NCI-H2107 treated with DMSO at 0.1 percent for 48 hours (cell line): ENCODE measurements around the gene DYNLL1.
"Not testable (repeated sequence)": the region's sequence is repeated elsewhere in the genome, so short reads cannot be mapped to it uniquely, and the experiment has no call there.

Experiments used
- DNase-seq: peaks from one replicate; lab custom pipeline; 2025; ENCODE audit not compliant: unreplicated experiment; lab: John Stamatoyannopoulos, UW

The DYNLL1 gene

GRCh38 chr12:120504587-120504986 lies 8.7 kb downstream of the DYNLL1 start:
- no peak for DNase-seq

GRCh38 chr12:120508537-120508936 lies 12.6 kb downstream of the DYNLL1 start:
- DNase-seq, result no peak

- no peak for DNase-seq
Observed at GRCh38 chr12:120514002-120514401, 18.1 kb downstream of the DYNLL1 start.

GRCh38 chr12:120515496-120515895 lies 19.6 kb downstream of the DYNLL1 start:
- no peak for DNase-seq

- DNase-seq, result not testable (repeated sequence)
Observed at GRCh38 chr12:120519324-120519723, 23.4 kb downstream of the DYNLL1 start.

GRCh38 chr12:120522568-120522967 lies 26.7 kb downstream of the DYNLL1 start:
- DNase-seq, result no peak

- peak; percentile 89 for DNase-seq
Observed at GRCh38 chr12:120528861-120529525, 33.1 kb downstream of the DYNLL1 start, which contains the start of gene COQ5. COQ5 (minus strand) TSS chr12:120529158; CDS start chr12:120529141, 17 bp downstream.

GRCh38 chr12:120529641-120530417 lies 33.9 kb downstream of the DYNLL1 start:
- DNase-seq, result peak; percentile 92

- DNase-seq, result not testable (repeated sequence)
Observed at GRCh38 chr12:120530418-120530761, 34.5 kb downstream of the DYNLL1 start.

- DNase-seq, result no peak
Observed at GRCh38 chr12:120532701-120533238, 36.9 kb downstream of the DYNLL1 start.

GRCh38 chr12:120534203-120534702 lies 38.3 kb downstream of the DYNLL1 start, which contains the start of gene RNF10:
RNF10 (plus strand) TSS chr12:120534356; CDS start chr12:120534812, 456 bp downstream.
- DNase-seq, result peak; percentile 95

- DNase-seq, result no peak
Observed at GRCh38 chr12:120534703-120535655, 39.1 kb downstream of the DYNLL1 start.

- DNase-seq, result no peak
Observed at GRCh38 chr12:120536064-120536791, 40.3 kb downstream of the DYNLL1 start.

- no peak for DNase-seq
Observed at GRCh38 chr12:120537856-120538220, 41.9 kb downstream of the DYNLL1 start.

- DNase-seq, result no peak
Observed at GRCh38 chr12:120538281-120539156, 42.6 kb downstream of the DYNLL1 start.

- DNase-seq, result no peak
Observed at GRCh38 chr12:120539303-120539702, 43.4 kb downstream of the DYNLL1 start.

- no peak for DNase-seq
Observed at GRCh38 chr12:120540445-120540844, 44.5 kb downstream of the DYNLL1 start.

- no peak for DNase-seq
Observed at GRCh38 chr12:120542166-120542565, 46.3 kb downstream of the DYNLL1 start.

GRCh38 chr12:120544691-120545090 lies 48.8 kb downstream of the DYNLL1 start:
- DNase-seq, result no peak
